Liver (tissue), 3 donors: ENCODE results near the gene VPS35L.

Experiments
- FOXA1 ChIP-seq: IDR thresholded peaks from 2 replicates; pipeline ENCODE4 v1.6.1; 2016; ENCODE audit warnings: antibody characterized with exemption
- HNF4A ChIP-seq, 2 donors: conservative IDR thresholded peaks; 2 replicates each; pipeline ENCODE4 v1.6.1; 2016; ENCODE audit warnings: antibody characterized with exemption in 2 of 2, mild to moderate bottlenecking in 2 of 2
- HNF4G ChIP-seq: IDR thresholded peaks from 2 replicates; pipeline ENCODE4 v1.6.1; 2016; ENCODE audit warnings: antibody characterized with exemption
- JUND ChIP-seq, 2 donors: IDR thresholded peaks; 2 replicates each; pipeline ENCODE4 v1.6.1; 2016; ENCODE audit warnings: antibody characterized with exemption in 2 of 2
- RAD21 ChIP-seq, 2 donors: IDR thresholded peaks; 2 replicates each; pipeline ENCODE4 v1.6.1; 2016; ENCODE audit warnings: antibody characterized with exemption in 2 of 2, mild to moderate bottlenecking in 2 of 2
- RXRA ChIP-seq, 2 donors: IDR thresholded peaks; 2 replicates each; pipeline ENCODE4 v1.6.1; 2017 to 2018; ENCODE audit warnings: antibody characterized with exemption in 2 of 2, mild to moderate bottlenecking in 1 of 2
- SP1 ChIP-seq: IDR thresholded peaks from 2 replicates; pipeline ENCODE4 v1.6.1; 2018; ENCODE audit warnings: antibody characterized with exemption, mild to moderate bottlenecking
- TAF1 ChIP-seq: conservative IDR thresholded peaks from 2 replicates; pipeline ENCODE4 v1.6.1; 2016; ENCODE audit warnings: antibody characterized with exemption, mild to moderate bottlenecking
- YY1 ChIP-seq: IDR thresholded peaks from 2 replicates; pipeline ENCODE4 v1.6.1; 2016; ENCODE audit warnings: antibody characterized with exemption, mild to moderate bottlenecking
- TF ChIP-seq, protein P1 (sequence below): fragments of 150-350 bp; IDR thresholded peaks from 2 replicates; pipeline ENCODE4 v1.5.1; 2017; ENCODE audit warnings: improper control_type of control experiment, low read depth, low read length; ENCODE audit not compliant: missing input control
- TF ChIP-seq, protein P2 (sequence below): IDR thresholded peaks from 2 replicates; pipeline ENCODE4 v1.6.1; 2016; ENCODE audit warnings: antibody characterized with exemption
- TF ChIP-seq, protein P3 (sequence below): IDR thresholded peaks from 2 replicates; pipeline ENCODE4 v1.6.1; 2016; ENCODE audit warnings: antibody characterized with exemption
- TF ChIP-seq, protein P4 (sequence below): IDR thresholded peaks from 2 replicates; pipeline ENCODE4 v1.6.1; 2016; ENCODE audit warnings: antibody characterized with exemption, mild to moderate bottlenecking
- TF ChIP-seq, protein P5 (sequence below): IDR thresholded peaks from 2 replicates; pipeline ENCODE4 v1.6.1; 2016; ENCODE audit warnings: antibody characterized with exemption
- donor health status: healthy.
- donor health status: healthy.

DNA sequence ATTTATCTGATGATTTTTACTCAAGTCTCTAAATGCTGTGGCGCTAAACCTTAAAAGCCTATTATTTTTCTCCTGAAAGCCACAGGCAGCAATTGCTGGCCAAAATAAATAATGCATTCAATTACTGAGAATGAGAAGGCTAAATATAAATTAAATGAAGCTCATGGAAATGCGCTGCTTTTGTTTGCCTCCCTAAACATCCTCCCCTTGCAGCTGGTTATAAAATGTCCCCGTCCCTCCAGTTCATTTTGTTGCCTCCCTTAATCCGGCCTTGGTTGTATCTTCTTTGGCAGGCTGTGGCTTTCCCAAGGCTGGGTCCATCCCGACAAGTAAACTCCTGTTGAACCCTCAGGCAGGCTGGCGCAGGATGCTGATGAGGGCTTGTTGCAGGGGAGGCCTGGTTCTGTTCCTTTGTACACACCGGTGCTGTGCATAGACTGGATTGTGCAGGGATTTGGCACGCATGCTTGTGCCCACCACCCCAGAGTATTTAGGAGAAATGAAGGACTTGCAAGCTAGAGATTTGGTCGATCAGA lies 99.8 kb downstream of the VPS35L start:
- TF ChIP-seq YY1: no peak
- no peak for TF ChIP-seq SP1
- TF ChIP-seq, protein P1, sequence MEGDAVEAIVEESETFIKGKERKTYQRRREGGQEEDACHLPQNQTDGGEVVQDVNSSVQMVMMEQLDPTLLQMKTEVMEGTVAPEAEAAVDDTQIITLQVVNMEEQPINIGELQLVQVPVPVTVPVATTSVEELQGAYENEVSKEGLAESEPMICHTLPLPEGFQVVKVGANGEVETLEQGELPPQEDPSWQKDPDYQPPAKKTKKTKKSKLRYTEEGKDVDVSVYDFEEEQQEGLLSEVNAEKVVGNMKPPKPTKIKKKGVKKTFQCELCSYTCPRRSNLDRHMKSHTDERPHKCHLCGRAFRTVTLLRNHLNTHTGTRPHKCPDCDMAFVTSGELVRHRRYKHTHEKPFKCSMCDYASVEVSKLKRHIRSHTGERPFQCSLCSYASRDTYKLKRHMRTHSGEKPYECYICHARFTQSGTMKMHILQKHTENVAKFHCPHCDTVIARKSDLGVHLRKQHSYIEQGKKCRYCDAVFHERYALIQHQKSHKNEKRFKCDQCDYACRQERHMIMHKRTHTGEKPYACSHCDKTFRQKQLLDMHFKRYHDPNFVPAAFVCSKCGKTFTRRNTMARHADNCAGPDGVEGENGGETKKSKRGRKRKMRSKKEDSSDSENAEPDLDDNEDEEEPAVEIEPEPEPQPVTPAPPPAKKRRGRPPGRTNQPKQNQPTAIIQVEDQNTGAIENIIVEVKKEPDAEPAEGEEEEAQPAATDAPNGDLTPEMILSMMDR: no peak
- no peak for TF ChIP-seq RAD21 (IDR thresholded peaks at IDR 0.05)
- no peak for TF ChIP-seq TAF1
- TF ChIP-seq, protein P2, sequence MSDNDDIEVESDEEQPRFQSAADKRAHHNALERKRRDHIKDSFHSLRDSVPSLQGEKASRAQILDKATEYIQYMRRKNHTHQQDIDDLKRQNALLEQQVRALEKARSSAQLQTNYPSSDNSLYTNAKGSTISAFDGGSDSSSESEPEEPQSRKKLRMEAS: no peak
- TF ChIP-seq RXRA (IDR thresholded peaks at IDR 0.05): no peak
- TF ChIP-seq FOXA1: no peak
- TF ChIP-seq, protein P3, sequence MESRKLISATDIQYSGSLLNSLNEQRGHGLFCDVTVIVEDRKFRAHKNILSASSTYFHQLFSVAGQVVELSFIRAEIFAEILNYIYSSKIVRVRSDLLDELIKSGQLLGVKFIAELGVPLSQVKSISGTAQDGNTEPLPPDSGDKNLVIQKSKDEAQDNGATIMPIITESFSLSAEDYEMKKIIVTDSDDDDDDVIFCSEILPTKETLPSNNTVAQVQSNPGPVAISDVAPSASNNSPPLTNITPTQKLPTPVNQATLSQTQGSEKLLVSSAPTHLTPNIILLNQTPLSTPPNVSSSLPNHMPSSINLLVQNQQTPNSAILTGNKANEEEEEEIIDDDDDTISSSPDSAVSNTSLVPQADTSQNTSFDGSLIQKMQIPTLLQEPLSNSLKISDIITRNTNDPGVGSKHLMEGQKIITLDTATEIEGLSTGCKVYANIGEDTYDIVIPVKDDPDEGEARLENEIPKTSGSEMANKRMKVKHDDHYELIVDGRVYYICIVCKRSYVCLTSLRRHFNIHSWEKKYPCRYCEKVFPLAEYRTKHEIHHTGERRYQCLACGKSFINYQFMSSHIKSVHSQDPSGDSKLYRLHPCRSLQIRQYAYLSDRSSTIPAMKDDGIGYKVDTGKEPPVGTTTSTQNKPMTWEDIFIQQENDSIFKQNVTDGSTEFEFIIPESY: no peak
- TF ChIP-seq, protein P4, sequence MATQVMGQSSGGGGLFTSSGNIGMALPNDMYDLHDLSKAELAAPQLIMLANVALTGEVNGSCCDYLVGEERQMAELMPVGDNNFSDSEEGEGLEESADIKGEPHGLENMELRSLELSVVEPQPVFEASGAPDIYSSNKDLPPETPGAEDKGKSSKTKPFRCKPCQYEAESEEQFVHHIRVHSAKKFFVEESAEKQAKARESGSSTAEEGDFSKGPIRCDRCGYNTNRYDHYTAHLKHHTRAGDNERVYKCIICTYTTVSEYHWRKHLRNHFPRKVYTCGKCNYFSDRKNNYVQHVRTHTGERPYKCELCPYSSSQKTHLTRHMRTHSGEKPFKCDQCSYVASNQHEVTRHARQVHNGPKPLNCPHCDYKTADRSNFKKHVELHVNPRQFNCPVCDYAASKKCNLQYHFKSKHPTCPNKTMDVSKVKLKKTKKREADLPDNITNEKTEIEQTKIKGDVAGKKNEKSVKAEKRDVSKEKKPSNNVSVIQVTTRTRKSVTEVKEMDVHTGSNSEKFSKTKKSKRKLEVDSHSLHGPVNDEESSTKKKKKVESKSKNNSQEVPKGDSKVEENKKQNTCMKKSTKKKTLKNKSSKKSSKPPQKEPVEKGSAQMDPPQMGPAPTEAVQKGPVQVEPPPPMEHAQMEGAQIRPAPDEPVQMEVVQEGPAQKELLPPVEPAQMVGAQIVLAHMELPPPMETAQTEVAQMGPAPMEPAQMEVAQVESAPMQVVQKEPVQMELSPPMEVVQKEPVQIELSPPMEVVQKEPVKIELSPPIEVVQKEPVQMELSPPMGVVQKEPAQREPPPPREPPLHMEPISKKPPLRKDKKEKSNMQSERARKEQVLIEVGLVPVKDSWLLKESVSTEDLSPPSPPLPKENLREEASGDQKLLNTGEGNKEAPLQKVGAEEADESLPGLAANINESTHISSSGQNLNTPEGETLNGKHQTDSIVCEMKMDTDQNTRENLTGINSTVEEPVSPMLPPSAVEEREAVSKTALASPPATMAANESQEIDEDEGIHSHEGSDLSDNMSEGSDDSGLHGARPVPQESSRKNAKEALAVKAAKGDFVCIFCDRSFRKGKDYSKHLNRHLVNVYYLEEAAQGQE: no peak
- TF ChIP-seq HNF4G: no peak
- TF ChIP-seq HNF4A (conservative IDR thresholded peaks at IDR 0.05): no peak
- no peak for TF ChIP-seq JUND (IDR thresholded peaks at IDR 0.05)
- TF ChIP-seq, protein P5, sequence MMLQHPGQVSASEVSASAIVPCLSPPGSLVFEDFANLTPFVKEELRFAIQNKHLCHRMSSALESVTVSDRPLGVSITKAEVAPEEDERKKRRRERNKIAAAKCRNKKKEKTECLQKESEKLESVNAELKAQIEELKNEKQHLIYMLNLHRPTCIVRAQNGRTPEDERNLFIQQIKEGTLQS: no peak
